Inflammatory macrophage treated with lipopolysaccharide for 1 hour (primary cell): ENCODE data around the gene CSDE1.

ENCODE experiments used
- DNase-seq, 2 donors: peaks; one replicate each; pipeline ENCODE4 v3.0.0-alpha.2; 2020 to 2022

The CSDE1 gene

DNA sequence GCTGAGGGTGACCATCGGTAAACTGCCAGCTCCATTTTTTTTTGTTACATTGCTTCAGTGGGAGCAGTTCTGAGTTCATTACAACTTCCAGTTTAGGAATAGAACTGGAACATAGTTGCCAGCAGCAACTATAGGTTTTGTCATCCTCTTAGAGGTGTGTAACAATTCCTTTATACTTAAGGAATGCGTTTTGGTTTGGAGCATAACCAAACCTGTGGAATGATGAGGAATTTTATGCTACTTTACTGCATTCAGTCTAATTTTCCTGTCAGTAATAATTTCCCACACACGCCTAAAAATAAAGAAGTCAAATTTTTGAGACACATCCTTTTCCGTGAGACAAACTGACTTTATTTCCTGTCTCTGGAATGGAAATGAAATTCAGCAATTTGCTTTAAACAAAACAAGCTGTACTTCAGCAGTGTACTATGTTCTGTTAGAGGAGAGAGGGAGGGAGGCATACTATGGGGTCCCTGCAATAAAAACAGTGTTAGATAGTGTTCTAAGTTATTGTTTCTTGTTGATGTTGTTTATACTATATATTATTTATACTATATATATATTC is 57.7 kb downstream of the CSDE1 start:
- DNase-seq, result no peak

DNA sequence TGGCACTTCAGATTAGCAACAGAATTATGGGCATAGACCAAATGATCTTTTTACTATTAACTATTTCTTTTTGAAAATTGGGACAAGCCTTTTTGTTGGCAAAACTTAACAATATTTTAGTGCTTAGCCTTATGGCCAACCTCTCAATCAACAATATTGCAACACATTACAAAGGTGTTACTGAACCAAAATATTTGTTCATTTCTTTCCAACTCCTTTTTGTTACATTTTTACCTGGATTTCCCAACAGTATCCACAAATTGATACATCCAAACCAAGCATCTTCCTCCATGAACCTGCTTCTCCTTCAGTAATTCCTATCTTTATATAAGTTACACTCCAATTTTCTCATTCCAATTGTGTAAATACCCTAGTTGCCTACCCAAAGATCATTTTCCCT is 61.0 kb downstream of the CSDE1 start:
- no peak for DNase-seq

GRCh38 chr1:114695430-114696058 is 62.2 kb downstream of the CSDE1 start, which contains the start of gene AMPD1:
Gene AMPD1, minus strand, starts transcription at chr1:114695546. Its CDS starts 75 bp downstream, at chr1:114695471.
- DNase-seq, result no peak

GRCh38 chr1:114694540-114695310 is 63.1 kb downstream of the CSDE1 start:
- DNase-seq, result no peak

DNA sequence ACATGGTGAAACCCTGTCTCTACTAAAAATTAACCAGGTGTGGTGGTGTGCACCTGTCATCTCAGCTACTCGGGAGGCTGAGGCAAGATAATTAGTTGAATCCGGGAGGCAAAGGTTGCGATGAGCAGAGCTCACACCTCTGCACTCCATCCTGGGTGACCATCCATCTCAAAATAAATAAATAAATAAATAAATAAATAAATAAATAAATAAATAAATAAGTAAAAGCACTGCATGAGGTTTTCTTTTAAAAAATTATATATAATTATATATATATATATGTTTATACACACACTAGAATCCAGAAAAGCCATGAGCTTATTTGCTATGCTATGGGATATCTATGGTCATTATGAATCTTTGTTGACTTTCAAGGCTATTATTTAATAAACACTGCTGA is 64.8 kb downstream of the CSDE1 start:
- DNase-seq, result no peak

- no peak for DNase-seq
Measured at GRCh38 chr1:114691061-114691460, 66.7 kb downstream of the CSDE1 start.

- peak in 1 of 2 donors; percentile 32 for DNase-seq
Measured at GRCh38 chr1:114690148-114690547, 67.6 kb downstream of the CSDE1 start.

DNA sequence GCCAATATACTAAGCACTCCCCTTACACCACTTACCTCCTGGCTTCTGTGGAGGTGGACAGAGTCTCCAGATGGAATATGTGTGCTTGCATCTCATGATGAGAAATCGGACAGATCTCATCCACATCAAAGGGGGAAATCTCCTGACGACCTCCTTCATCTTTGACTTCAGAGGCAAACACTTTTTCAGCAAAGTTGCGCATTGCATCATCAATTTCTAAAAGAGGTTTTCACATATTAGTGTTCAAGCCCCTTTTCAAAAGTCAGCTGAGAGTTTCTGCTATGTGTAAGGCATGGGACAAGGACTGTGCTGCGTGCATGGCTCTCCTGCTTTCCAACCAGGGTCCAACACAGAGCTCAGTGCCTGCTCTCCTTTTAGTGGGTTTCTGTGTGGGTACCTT is 69.3 kb downstream of the CSDE1 start:
- DNase-seq, result no peak

DNA sequence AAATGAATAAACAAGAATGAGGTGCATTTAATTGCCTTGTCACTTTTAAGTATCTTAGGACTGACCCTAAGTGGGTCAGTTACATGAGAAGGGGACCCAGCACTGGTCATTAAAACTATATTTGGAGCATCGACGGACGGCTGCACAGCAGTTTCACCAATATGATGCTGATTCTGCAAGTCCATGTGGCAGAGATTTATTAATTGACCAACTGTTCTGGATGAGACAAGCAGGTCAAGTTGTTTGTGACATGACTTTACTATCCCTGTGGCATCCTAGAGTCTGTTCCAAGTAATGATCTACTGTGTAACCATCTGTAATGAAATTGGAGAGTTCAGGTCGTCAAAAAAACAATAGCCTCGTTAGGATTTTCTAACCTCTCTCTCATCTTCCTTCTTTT is 71.9 kb downstream of the CSDE1 start:
- no peak for DNase-seq

DNA sequence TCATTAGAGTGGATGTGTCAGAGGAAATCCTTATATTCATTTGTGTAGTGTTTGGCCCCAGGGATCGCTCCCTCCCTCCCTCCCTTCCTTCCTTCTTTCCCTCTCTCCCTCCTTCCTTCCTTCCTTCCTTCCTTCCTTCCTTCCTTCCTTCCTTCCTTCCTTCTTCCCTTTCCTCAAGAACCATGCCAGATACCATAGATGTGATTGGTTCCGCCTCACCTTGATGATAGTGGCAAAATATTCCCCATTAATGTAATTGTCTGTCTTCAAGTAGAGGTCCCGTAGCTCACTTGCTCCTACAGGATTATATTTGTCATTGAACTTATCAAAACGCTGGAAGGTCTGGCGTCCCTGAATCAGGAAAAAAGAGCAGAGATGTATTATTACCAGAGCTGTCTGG is 80.1 kb downstream of the CSDE1 start:
- DNase-seq, result no peak

DNA sequence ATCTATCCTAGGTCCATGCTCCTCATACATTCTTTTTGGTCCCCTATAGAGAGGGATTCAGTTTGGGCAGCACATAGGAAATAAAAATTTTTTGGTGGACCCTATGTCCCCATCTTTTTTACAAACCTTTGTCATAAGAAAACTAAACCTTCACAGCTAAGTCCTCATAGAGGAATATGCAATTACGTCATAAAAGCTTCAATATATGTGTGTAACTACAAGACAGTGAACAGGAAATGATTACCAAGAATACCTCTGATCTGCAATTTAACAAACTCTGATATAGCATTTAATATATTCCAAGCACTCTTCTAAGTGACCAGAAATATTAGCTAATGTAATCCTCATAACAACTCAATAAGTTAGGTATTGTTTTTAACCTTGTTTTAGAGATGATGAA is 81.7 kb downstream of the CSDE1 start:
- no peak for DNase-seq

DNA sequence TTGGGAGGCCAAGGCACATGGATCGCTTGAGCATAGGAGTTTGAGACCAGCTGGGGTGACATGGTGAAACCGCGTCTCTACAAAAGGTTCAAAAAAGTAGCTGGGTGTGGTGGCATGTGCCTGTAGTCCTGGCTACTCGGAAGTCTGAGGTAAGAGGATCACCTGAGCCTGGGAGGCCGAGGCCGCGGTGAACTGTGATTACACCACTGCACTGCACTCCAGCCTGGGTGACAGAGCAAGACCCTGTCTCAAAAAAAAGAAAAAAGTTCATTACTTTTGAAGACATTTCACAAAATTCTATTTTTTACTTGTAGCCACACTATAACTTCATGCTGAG is 85.9 kb downstream of the CSDE1 start:
- DNase-seq, result no peak

DNA sequence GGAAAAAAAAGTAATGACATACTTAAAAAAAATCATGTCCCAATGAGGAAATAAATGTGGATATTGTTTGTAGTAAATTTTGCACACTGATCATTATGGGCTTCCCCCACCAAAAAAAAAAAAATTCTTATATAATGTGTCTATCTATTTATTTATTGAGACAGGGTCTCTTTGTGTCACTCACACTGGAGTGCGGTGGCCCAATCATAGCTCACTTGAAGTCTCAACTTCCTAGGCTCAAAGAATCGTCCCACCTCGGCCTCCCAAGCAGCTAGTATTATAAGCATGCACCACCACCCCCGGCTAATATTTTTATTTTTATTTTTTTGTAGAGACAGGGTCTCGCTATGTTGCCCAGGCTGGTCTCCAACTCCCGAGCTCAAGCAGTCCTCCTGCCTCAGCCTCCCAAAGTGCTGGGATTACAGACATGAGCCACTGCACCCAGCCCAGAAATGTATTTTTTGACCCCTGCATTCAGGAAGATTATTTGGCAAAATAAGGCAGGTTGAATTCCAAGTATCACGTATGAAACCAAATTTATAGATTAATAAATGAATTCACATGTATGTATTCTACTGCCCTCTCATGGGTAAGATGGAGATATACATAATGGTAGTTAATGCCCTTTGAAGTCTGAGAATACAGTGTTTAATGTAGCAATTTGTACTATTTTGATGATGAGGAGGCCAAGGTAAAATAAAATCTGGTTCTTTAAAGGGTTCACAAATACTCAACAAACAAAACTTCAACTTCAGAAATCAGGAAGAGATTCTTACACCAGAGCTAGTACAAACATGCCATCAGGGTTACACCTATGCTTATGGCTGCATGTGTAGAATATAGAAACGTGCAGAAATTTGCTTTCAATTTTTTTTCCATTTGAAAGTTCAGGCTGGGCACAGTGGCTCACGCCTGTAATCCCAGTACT is 86.5 kb downstream of the CSDE1 start:
- DNase-seq, result no peak

DNA sequence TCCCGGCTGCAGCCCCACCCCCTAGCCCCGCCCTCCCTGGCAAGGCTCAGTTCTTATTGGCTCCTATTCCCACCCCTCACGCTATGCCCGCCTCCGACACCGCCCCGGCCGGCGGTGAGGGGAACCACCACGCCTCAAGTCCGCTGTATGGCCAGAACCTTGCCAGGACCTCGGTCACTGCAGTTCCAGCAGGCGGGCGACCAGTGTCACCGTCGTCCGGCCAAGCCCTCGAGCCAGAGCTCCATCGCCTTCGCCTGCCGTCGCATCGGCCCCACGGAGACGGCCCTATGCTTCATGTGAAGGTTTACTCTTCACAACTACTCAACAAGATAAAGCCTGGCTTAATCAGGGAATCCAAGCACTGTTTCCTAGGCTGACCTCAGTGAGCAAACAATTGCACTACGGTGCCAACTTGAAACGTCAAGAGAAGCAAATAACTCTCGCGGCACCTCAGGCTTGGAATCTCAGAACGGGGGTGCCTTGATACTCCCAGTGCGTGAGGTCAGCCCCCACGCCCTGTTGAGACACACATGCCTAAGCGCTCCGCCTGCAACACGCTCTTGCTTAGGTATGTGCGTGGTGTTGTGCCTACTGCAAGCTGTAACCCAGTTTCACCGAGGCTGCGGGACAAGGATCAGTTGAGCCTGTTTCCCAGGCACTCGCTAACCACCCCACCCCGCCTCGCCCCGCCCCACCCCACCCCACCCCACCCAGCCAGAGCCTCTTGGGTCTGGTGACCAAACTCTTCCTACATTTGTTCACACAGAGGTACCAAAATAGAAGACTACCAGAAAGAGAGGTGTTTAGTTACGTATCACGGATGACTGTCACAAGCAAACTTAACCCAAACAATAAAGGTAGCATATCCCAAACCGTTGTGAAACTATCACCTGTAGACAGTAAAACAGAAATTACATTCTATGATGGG is 87.4 kb downstream of the CSDE1 start:
- DNase-seq, result peak; percentile 88 to 94

- no peak for DNase-seq
Measured at GRCh38 chr1:114669562-114670082, 88.2 kb downstream of the CSDE1 start, which contains the start of gene DENND2C. Gene DENND2C, minus strand, starts transcription at chr1:114670049. Its CDS starts 44,065 bp downstream, at chr1:114625984.

GRCh38 chr1:114668784-114669561 is 88.8 kb downstream of the CSDE1 start:
- DNase-seq, result no peak

DNA sequence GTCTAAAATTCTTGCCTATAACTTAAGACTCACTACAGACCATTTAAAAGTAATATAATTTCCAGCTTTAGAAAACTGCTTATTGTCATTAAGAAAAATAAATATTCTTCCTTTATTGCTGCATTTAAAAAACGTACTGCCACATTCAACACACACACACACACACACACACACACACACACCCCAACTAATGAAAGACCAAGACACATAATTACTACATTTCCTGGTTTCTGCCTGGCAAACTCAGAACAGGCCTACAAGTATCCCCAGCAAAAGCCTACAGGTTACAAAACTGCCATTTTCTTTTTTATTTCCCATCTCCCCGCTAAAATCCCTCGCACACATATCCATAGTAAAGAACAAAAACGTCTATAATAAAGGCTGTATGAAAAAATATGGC is 89.4 kb downstream of the CSDE1 start:
- DNase-seq, result no peak

- DNase-seq, result no peak
Measured at GRCh38 chr1:114666954-114667353, 90.8 kb downstream of the CSDE1 start.
